HG03066 (cell line): ENCODE results near the gene TCP10L.
A peak's percentile ranks its signal among the peaks of the same experiment; 100 is the strongest.
"Not testable (repeated sequence)": the region's sequence is repeated elsewhere in the genome, so short reads cannot be mapped to it uniquely, and the experiment has no call there.

Source experiments
- ATAC-seq: cut with Tn5 transposase; IDR thresholded peaks from one replicate; pipeline ENCODE4 v1.9.1; 2021; ENCODE audit warnings: low read depth; ENCODE audit not compliant: unreplicated experiment

The TCP10L gene

GRCh38 chr21:32587651-32588050 lies 2.3 kb upstream of the TCP10L start:
- no peak for ATAC-seq

GRCh38 chr21:32587120-32587519 lies 1.8 kb upstream of the TCP10L start:
- no peak for ATAC-seq

- ATAC-seq = no peak
Measured at GRCh38 chr21:32585970-32586369, 647 bp upstream of the TCP10L start.

DNA sequence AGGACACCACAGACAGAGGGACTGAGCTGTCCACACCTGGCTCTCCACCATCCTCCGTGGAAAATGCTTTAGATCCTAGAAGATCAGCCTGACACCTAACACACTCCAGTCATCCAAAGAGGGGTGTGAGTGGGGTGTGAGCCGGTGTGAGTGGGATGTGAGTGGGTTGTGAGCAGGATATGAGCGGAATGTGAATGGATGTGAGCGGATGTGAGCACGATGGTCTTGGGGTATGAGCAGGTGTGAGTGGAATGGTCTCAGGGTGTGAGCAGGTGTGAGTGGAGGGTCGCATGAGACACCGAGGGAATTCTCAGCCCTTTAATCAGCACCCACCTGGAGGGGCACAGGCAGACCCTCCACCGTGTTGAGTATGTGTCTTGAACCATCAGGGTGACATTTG lies 851 bp downstream of the TCP10L start:
- no peak for ATAC-seq

- no peak for ATAC-seq
Measured at GRCh38 chr21:32581732-32582131, 3.6 kb downstream of the TCP10L start.

DNA sequence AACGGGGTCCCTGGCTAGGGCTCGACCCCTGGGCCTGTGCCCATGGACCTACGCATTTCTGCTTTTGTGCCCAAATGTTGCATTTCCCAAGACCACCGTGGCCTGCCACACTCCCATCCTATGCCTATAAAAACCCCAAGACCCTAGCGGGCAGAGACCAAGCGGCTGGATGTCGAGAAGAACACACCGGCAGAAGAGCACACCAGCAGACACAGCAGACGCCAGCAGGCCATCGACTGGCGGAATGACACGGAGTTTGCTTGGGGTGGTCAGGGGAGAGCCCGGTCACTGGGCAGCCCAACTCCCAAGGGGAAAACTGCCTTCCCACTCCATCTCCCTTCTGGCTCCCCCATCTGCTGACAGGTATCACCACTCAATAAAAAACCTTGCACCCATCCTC lies 4.4 kb downstream of the TCP10L start:
- no peak for ATAC-seq

DNA sequence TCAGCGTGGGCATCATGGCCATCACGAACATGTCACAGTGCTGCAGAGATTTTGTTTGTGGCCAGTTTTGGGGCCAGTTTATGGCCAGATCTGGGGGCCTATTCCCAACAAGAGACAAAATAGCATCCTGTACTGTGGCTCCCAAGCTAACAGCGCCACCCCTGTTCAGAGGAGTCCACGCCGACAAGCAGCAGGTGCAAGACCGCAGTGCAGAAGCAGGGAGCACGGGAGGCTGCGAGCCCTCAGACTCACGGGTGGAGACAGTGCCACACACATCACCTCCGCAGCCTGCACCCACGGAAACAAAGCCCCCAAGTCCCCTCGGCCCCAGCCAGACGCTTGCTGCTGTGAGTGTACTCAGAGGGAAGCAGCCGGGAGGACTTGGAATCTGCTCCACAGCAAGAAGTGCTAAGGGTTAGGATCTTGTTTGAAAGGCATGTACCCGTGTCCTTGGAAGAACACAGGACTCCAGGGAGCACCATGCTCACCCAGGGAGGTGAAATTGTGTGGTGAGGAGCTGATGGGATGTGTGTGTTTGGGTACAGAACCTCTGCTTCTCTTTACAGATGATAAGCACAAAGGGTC lies 7.1 kb downstream of the TCP10L start:
- ATAC-seq = no peak

GRCh38 chr21:32576011-32576410 lies 9.3 kb downstream of the TCP10L start:
- ATAC-seq = no peak

- no peak for ATAC-seq
Measured at GRCh38 chr21:32574946-32575925, 10.1 kb downstream of the TCP10L start.

- no peak for ATAC-seq
Measured at GRCh38 chr21:32572574-32573420, 12.5 kb downstream of the TCP10L start.

DNA sequence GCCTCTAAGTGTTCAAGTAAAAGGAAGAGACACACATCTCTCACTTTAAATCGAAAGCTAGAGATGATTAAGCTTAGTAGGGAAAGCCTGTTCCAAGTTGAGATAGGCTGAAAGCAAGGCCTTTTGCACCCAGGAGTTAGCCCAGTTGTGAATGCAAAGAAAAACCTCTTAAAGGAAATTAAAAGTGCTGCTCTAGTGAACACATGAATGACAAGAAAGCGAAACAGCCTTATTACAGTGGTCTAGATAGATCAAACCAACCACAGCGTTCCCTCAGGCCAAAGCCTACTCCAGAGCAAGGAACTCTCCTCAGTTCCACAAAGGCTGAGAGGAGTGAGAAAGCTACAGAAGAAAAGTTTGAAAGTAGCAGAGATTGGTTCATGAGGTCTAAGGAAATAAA lies 14.9 kb downstream of the TCP10L start:
- ATAC-seq = no peak

GRCh38 chr21:32569261-32570230 lies 15.8 kb downstream of the TCP10L start:
- peak; percentile 78 for ATAC-seq

- ATAC-seq = no peak
Measured at GRCh38 chr21:32567626-32568025, 17.7 kb downstream of the TCP10L start.

- ATAC-seq = no peak
Measured at GRCh38 chr21:32566741-32567389, 18.5 kb downstream of the TCP10L start.

DNA sequence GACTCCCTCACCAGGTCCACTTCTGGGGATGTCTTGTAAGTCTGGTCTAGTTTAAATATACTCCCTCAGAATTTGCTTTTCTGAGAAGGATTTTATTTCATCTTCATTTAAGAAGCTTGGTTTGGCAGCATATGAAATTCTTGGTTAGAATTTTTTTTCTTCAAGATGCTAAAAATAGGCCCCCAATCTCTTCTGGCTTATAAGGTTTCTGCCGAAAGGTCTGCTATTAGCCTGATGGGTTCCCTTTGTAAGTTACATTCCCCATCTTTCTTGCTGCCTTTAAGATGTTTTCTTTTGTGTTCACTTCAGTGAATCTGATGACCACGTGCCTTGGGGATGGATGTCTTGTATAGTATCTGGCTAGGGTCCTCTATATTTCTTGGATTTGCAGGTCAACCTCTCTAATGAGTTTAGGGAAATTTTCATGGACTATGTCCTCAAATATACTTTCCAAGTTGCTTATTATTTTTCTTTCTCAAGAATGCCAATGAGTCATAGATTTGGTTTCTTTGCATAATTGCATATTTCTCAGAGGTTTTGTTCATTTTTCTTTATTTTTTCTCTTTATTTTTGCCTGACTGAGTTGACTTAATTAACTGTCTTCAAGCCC lies 19.4 kb downstream of the TCP10L start:
- no peak for ATAC-seq

GRCh38 chr21:32562915-32563314 lies 22.4 kb downstream of the TCP10L start:
- no peak for ATAC-seq

- no peak for ATAC-seq
Measured at GRCh38 chr21:32562426-32562825, 22.9 kb downstream of the TCP10L start.

DNA sequence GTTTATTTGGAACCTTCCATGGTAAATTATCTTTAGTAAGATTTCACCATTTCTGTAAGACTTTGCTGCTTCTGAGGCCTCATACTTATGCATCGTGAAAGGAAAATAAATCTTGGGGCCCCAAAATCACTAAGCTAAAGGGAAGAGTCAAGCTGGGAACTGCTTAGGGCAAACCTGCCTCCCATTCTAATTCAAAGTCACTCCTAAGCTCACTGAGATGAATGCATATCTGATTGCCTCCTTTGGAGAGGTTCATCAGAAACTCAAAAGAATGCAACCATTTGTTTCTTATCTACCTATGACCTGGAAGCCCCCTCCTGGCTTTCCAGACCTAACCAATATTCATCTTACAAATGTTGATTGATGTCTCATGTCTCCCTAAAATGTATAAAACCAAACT lies 23.8 kb downstream of the TCP10L start:
- not testable (repeated sequence) for ATAC-seq

DNA sequence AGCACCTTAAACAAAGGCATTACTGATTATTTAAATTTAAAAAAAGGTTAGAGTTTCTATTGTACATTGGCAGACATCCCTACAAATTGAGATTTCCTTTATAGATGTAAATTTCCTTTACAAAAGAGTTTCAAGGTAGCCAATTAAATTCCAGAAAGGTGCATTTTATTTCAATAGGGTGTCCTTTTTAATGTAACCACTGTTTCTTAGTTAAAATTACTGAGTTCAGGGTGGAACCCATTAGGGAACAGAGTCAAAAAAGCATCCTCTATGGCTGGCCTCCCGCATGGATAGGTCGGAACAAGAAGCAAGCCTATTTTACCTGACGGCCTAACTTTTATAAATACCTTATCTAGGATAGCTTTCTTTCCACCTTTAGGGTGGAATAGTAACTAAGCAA lies 24.4 kb downstream of the TCP10L start:
- no peak for ATAC-seq
